GOT3 (cell line): Measurements from ENCODE around the gene HOXB5.

Experiments
- DNase-seq: peaks from one replicate; lab custom pipeline; 2025; ENCODE audit warnings: mixed read lengths; lab: John Stamatoyannopoulos, UW

The HOXB5 gene

DNA sequence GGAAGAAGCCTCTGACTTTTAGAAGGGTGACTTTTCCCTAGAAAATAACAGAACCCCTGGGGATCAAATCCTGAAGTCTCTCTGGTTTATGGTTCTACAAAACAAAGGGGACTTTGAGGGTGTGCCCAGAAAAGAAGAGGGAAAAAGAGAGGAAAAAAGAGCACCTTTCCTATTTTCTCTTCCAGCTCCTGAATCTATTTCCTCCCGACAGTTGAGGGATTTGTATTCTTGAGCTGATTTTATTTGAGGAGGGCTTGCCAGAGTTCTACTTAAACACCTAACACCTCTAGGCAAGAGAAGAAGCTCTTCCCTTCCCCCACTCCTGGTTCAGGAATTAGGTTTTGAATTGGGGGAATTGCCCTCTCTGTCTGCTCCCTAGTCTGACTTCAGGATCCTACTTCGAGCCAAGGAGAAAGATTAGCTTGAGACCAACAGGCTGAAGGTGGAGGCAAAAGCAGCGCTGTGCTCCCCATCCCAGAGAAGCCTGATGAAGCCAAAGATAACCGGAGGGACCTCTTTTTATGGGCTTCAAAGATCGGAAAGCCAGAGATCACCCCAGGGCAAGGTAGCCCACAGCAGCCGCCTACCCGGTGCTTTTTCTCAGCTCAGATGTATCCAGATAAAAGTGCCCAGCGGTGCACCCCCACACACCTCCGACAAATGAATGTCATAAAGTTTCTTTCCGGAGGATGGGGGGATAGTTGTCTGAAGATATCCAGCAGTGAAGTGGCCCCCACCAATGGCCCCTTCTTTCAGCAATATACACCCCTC lies 4.3 kb downstream of the HOXB5 start:
- no peak for DNase-seq

DNA sequence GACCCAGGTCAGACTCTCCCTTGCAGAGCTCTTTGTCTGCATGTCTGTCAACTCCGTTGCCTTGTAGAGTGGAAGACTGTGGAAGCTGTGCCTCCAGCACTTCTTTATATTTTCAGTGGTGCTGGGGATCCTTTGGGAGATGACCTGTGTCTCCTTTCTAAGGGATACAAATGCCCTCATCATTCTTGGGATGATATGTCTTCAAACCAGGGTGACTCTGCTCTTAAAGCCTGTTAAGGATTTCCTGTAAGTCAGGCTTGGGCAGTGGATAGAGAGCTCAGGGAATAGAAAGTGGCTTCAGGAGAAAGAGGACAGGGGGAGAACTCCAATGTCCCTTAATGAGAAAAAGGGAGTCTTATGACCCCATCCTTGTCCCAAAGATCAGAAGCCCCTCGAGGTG lies 5.1 kb downstream of the HOXB5 start:
- no peak for DNase-seq

DNA sequence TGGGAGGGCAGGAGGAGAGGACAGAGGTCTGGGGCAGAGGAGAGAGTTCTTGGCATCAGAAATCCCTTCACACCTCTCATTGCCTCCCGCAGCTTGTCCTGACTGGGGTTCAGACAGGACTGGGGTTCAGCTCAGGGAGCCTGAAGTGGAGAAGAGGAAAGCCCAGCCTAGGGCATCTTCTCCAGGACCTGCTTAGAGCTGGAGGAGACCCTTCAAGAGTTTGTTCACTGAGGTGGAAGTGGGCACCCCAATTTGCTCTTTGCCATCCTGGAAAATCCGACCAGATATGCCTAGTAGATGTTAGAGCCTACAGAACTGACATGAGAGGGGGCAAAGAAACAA lies 5.5 kb downstream of the HOXB5 start:
- no peak for DNase-seq

DNA sequence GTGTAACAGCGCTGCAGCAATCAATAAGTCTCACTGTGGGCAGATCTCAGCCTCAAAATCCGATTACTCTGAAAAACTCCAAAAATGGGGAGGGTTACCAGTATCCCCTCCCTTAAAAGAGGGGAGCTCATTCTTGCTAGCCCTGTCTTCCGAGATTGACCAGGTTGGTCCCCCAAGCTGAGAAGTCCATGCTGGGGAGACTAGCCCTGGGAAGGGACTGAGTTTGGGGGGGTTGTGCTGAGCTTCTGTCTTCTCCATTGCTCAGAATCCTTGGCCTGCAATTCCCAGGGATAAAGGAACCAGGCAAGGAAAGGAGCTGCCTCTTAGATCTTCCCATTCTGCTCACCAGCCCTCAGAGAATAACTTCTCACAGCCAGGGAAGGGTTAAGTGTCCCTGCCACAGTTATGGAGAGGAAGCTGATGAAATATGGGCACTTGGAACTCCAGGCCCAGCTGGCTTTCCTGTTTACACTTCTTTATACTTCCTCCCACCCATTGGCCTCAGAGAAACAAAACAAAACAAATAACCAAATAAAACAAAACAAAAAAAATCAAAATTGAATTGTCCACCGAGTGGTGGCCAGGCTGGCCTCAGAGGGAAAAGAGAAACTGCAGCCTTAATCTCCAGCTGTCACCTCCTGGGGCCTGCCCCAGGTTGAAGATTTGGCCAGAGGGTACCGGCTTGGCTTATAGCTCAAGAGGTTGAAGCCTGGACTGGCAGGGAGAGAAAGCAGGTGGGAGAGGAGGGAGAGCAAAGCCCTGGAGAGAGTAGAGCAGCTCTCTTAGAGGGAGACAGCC lies 6.1 kb downstream of the HOXB5 start:
- no peak for DNase-seq

DNA sequence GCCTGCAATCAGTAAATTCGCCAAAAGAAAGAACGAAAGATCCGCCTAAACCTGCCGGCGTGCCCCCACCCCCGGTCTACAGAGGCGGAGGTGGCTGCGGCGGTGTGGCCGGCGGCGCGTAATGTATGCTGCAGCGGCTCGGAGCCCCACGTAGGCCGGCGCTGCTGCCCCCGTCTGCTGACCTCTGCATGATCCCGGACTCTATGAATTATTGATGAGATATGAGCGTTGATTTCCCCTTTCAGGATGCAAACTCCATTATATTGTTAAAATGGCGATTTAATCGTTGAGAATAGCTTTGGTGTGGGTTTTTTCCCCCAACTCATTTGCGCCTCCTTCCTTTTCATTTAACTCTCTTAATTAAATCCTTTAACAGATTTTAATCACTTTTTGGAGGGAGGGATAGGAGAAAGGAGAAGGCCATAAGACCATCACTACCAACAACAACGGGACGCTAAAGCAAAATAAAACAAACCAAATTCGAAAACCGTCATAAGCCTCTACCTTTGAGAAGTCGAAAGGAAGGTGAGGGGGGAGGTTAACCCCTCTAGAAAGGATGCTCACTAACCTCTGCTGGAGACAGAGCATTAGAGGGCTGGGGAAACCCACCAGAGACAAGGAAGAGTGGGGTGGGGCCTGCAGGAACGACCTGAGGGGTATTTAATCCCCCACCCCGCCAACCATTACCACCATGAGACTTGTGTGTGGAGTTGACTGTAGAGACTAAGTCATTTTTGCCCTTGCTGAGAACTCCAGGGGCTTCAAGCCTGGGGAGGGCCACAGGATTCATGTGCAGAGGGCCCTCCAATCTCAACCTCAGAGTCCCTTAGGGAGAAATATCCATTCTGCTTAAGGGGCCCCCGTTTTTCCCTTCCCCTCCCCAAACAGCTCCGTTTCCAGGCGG lies 7.0 kb downstream of the HOXB5 start:
- DNase-seq = no peak

DNA sequence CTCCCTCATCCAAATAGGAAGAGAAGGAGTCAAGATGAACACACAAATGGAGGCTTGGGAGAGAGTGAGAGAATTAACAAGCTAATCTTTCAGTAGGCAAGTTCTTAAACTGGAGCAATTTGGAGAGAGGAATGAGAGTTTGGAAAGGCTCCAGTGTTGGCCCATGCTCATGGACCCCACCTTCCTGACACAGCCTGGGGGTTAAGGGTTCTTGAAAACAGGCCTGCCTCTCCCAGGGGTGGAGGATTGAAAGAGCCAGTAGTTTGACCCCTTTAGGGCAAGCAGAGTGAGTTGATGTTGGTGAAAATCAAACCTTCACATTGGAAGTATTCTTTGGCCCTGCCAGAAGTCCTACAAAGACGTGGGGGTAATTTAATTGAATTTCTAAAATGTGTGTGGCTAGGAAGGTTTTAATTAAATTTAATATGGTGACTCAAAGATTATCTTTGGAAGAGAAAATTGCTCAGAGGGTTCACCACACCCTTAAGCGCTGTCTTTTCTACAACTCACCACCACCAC lies 9.3 kb downstream of the HOXB5 start:
- DNase-seq = no peak

DNA sequence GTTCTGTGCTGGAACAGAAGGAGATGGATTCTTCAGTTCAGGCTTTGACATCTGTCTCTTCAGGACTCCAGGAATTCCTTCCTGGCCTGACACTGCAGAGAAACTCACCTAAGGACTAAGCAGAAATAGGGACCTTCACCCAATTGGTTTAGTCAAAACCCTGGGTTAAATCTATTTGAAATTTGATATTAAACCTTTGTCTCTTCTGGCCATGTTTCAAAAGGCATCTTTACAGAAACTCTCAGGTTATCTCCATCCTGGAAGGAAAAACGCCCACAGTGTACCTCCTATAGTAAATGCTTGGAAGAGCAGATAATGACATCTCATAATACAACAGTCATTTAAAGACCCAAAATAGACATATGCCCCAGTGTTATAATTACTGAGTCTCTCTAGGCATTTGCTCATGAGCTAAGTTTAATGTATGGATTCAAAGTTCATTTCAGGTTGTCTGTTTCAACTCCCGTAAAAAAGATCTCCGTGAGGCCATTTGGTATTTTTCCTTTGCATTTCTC lies 9.8 kb downstream of the HOXB5 start:
- DNase-seq = no peak

DNA sequence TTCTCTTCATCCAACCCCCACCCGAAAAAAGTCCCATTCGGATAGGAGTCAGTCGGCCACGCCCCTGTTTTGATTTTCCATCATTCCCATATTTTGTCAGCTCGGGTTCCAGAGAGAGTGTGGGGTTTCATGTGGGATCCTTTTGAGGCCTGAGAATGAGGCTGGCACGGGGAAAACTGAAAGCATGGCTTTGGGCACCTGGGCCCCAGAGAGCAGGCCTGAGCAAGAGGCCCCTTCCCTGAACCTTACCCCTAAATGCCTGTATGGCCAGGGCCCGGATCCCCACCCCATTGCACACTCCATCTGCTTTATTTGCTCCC lies 10.9 kb downstream of the HOXB5 start:
- DNase-seq = no peak

DNA sequence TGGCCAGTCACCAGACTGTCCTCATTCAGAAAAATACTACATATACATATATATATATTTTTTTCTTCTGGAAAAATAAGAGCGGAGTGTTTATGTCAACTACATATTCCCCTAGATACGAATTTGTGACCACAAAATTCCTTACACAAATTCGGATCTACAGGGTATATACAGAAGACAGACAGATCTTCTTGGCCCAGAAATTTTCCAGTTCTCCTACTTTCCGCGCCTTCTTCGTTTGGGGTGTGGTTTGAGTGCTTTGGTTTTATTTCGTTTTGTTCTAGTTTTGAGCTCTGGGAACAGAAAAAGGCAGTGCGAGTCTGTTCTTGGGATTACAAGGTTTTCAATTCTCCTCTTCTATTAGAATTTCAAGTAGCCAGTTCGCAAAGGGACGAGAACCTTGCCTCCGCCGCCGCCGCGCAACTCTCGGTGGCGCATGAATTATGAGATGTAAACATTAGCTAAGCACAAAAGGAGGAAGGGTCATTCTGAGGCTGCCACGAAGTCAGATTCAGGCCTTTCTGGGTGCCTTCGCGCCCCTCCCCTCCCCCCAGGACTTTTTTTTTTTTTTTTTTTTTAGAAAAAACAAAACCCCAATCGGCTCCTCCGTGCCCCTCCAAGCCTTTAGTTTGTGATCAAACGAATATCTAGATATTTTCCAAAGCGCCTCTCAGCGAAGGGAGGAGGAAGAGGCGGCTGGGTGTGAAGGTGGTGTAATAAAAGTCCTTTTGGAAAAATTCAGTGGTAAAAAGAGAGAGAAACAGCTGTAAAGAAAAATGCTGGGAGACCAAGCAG lies 13.6 kb downstream of the HOXB5 start:
- no peak for DNase-seq

DNA sequence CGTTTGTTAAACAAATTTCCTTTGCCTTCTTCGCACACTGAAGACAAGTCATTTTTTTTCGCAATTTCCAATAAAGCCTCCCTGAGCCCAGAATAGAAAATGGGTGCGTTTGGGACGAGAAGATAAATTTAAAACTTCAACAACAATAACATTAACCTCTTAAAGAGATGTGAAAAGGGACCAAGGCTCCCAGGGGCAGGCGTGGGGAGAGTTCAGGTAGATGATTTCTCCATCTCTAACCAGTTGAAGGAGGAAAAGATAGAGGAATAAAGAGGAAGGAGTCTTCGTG lies 14.2 kb downstream of the HOXB5 start:
- DNase-seq = no peak

DNA sequence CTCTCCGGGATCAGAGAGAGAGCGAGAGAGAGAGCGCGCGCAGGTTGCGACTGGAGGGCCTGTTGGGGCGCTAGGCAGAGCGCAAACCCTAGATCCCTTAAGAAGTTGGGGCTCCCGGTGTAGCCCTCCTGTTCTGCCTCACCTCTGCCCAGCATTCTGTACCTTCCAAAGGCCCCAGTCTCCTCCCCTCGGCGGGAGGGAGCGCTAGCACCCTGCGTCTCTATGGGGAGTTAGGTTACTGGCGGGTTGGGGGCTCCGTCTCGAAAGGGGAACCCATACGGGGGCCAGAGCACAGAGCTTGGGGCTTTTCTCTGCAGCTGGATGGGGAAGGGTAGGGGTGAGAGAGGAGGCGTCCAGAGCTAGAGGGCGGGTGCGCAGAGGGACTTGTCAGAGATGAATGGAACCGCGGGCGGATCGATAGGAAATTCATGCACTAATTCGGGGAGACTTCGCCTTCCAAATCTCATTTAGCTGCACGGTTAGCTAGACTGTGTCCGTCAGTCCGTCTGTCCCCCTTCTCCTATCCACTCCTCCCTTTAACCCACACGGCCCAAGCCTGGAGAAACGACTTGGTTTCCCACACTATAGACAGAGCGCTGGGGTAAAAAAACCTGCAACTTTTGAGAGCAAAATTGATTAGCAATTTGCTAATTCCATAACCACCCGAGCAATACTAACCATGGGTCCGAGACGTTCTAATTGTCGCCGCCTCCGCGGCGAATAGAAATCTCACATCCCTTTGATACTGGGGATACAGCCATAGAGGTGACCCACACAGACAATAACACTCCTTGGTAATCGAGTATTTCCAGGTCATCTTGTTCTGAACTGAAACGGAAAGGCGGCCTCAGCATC lies 14.7 kb downstream of the HOXB5 start:
- no peak for DNase-seq

DNA sequence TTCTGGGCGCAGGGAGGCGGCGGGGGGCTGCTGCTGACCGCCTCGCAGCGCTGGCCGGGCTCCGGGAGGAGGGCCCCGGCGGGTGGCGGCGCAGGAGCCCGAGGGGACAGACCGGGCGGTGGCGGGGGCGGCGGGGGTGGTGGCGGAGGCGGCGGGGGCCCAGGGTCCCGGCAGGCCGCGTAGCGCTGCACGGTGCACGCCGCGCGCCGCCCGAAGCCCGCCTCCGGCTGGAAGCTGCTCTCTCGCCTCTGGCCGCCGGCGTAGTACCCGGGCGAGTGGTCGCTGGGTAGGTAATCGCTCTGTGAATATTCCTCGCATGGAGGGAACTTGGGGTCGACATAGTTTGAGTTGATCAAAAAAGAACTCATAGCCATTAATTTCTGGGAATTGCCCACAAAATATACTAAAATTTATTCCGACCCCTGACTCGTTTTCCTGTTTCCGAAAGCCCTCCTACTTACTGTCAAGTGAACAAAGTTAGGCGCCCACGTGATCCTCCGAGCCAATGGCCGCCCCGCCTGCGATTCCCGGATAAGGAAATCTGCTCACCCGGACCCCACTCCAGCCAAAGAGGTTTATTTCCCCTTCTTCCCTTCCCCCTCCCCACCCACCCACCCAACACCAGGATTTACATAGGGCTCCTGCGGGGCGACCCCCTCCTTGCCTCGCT lies 15.5 kb downstream of the HOXB5 start, which contains the start of gene HOXB4:
HOXB4 (minus strand) TSS at position 405 of the 670 bp plus-strand sequence; CDS start at position 374, 31 bp downstream.
- no peak for DNase-seq

DNA sequence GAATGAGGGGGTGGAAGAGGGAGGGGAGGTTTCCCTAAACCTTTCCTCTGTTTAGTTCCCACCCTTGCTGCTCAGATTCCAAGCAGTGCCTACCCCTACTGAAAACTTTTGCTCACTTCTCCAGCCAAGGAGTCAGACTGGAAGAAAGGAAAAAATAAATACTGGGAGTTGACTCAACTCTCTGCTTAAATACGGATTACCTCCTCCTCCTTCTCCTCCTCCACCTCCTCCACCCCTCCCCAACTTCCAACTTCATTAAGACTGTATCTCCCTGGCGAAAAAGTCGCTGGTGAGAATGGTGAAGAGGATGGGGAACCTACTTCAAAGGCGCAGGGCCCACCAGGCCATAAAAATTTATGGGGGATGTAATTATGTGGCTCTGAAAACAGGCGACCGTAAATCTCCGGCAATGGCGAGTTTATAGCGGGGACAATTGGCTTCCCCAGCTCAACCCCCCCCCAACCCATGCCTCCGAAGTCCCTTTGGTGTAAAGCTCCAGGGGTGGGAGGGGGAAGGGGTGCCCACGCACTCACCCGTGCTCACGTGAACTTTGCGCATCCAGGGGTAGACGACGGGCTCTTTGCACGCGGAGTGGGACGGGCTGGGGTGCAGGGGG lies 16.1 kb downstream of the HOXB5 start:
- no peak for DNase-seq

DNA sequence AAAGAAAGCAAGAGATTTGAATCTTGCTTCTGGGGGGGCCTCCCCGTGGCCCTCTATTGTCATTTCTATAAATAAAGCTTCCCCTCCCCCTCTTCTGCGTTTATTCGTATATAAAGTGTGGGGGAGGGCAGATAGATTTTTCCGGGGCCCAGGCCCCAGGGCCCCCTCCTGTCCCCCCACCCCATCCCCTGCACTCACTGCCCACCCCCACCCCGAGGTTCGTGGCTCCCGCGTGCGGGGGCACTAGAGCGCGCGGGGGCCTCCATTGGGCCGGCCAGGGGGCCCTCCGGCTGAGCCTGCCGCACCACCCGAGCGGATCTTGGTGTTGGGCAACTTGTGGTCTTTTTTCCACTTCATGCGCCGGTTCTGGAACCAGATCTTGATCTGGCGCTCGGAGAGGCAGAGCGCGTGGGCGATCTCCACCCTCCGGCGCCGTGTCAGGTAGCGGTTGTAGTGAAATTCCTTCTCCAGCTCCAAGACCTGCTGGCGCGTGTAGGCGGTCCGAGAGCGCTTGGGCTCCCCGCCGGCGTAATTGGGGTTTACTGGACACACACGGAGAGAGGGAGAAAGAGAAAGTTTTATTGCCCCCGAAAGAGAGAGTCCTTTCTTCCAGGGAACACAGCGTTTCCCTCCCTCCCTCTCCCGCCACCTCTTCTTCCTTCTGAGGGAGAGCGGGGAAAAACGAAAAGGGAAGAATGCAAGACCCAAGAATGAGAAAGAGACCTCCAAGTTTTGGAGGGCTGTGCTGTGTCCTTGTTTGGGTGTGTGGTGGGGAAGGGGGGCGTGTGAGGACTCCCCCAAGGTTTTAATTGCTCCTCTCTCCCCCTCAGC lies 16.9 kb downstream of the HOXB5 start:
- DNase-seq = no peak

DNA sequence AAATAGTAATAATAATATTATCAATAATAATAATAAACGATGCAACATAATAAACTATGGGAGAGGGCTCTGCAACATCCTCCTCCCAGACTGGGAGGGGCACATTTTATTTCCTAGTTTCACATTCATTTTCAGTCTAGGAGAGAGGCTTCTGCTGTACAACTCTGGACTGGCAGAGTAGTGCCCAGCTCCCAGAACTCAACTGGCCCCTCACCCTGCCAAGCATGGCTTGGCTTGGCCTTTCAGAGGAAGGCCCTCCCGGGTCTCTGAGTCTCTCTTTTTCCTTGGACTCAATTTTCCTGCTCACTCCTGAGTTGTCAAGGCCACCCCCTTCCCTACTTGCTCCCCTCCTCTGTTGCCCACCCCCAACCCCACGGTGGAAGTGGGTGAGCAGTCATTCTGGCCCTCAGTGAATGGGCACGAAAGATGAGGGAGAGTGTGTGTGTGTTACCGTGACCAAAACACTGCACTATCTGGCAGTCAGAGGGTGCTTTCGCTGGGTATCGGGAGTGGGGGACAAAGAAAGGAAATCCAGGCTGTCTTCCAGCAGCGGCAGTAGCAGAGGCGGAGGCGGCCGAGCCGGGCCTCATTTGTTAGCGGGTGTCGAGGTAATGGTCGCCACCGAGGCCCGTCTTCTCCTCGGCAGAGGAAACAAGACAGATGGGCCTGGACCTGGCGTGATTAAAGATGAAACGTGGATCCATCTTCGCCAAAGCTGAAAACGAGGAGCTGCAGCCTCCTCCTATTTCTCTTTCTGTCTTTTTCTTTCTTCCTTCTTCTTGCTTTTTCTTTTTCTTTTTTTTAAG lies 17.7 kb downstream of the HOXB5 start:
- DNase-seq = no peak

DNA sequence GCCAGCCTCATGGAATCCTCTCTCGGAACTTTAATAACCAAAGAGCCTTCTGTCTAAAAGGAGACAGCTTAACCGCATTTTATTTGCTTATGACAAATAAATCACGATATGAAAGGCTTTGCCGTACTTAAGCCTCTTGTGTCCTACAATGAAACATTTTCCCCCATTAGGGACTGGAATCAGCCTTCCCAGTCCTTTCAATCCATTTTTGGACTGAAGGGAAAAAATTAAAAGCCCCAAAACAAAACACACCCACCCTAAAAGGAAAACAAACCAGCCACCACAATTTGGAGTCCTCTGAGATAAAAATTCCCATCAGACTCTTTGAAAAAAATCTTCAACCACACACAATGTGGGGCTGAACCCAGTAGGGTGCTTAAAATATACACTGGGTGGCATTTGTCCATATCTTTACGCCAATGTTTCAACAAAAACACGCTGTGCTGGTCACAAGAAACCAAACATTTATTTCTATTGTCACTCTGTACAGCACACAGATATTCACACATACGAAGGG lies 18.5 kb downstream of the HOXB5 start:
- no peak for DNase-seq

DNA sequence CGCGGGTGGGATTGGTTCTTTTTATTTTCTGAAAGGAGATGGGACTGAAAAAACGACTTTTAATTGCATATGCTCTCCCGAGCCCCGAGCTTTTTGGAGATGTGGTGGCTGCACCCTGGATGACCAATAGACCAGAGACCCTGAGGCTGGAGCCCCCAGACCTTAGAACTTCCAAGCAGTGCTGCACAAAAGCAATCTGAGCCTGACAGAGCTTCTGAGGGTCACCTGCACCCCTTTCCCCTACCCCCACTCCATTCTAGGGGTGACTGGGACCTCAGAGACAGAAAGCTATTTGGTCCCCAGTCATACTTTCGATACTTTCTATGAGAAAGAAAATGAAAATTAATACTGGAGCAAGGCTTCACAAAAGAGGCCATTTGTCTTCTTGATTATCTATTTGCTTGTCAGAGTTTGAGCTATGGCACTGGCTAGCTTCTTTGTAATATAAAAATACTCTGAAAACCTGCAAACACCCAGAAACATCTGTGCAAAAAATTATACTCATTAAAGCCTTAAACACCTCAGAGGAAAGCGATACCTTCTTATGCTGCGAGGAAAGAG lies 19.0 kb downstream of the HOXB5 start:
- DNase-seq = no peak
